Gastrocnemius medialis (tissue), 4 donors: Measurements from ENCODE around the gene RBMS3. TPM values are rescaled to one million over a fixed set of nuclear protein-coding genes. Genes with fewer than 3 reads are reported as not detected.
"Not testable (repeated sequence)": the region's sequence is repeated elsewhere in the genome, so short reads cannot be mapped to it uniquely, and the experiment has no call there.

Experiments
- ATAC-seq, 2 donors: fragments of 150-250 bp; one replicate each; pipeline ENCODE4 v1.9.1; 2016
- DNase-seq, 2 donors: peaks; one replicate each; pipeline ENCODE4 v3.0.0-alpha.2; 2019
- H3K27ac ChIP-seq, 4 donors: fragments of 200-600 bp; sonication (generic); 1 replicate in 1 of 4; 2 replicates in 3 of 4; pipeline ENCODE4 v1.5.1; 2016 to 2018; ENCODE audit warnings: mild to moderate bottlenecking in 2 of 4, moderate library complexity in 1 of 4
- H3K27me3 ChIP-seq, 3 donors: fragments of 200-600 bp; sonication (generic) in 2 of 3; 1 replicate in 1 of 3; 2 replicates in 2 of 3; pipeline versions ENCODE4 v1.5.1 to v1.6.0; 2016 to 2019; ENCODE audit warnings: mild to moderate bottlenecking in 1 of 3, moderate library complexity in 1 of 3
- H3K36me3 ChIP-seq, 2 donors: fragments of 200-600 bp; sonication (generic) in 1 of 2; one replicate each; pipeline ENCODE4 v1.5.1; 2017 to 2018
- H3K4me1 ChIP-seq, 2 donors: fragments of 200-600 bp; sonication (generic) in 1 of 2; one replicate each; pipeline ENCODE4 v1.5.1; 2016 to 2017; ENCODE audit warnings: mild to moderate bottlenecking in 2 of 2
- H3K4me3 ChIP-seq, 4 donors: fragments of 200-600 bp; sonication (generic) in 3 of 4; 1 replicate in 1 of 4; 2 replicates in 3 of 4; pipeline ENCODE4 v1.5.1; 2016 to 2019; ENCODE audit warnings: mild to moderate bottlenecking in 2 of 4
- H3K9me3 ChIP-seq, 3 donors: fragments of 200-600 bp; sonication (generic) in 2 of 3; 1 replicate in 1 of 3; 2 replicates in 2 of 3; pipeline ENCODE4 v1.5.1; 2016 to 2019
- POLR2A ChIP-seq, 2 donors: fragments of 450-650 bp; IDR thresholded peaks; one replicate each; pipeline ENCODE4 v1.6.1; 2017; ENCODE audit warnings: antibody characterized with exemption in 2 of 2, mild to moderate bottlenecking in 2 of 2, moderate library complexity in 2 of 2
- in situ Hi-C, 4 donors: fragments of 200-750 bp; cut with MboI; loops; one replicate each; pipeline versions ENCODE4 v1.15.0 to v1.8.0; 2017; ENCODE audit warnings: low sequenced_read_pairs in 4 of 4
- intact Hi-C: fragments of 100-400 bp; cut with DNase I; formaldehyde crosslinking; loops from one replicate; pipeline ENCODE4 v1.15.1; 2023; ENCODE audit warnings: low total_unique reads
- total RNA-seq, 4 donors: library from RNA; depleted of rRNA; stranded (reverse); fragments of >200 nt; gene quantifications; one replicate each; pipeline versions ENCODE4 v1.1.0 to v1.2.3, GENCODE V29; 2016
- TF ChIP-seq, protein P1 (sequence below), 5 experiments: fragments of 450-650 bp in 3 of 5; fragments of 200-600 bp in 2 of 5; sonication (generic) in 2 of 5; IDR thresholded peaks in 4 of 5; conservative IDR thresholded peaks in 1 of 5; 1 replicate in 4 of 5; 2 replicates in 1 of 5; pipeline ENCODE4 v1.5.1; 2016 to 2019; ENCODE audit warnings: antibody characterized with exemption in 5 of 5, mild to moderate bottlenecking in 3 of 5, moderate library complexity in 3 of 5

The RBMS3 gene
- total RNA-seq, 4 donors from 2014 or later: 16.1 to 38.8 (median 22.7) TPM

- H3K4me1 ChIP-seq: peaks cover 22 to 38% of the 10 kb centered on the region in 2 donors
- H3K9me3 ChIP-seq: no peaks in the 10 kb centered on the region
- in situ Hi-C loops (no loop called here), intact Hi-C loops (no loop called here)
- DNase-seq: no peak
- H3K27ac ChIP-seq: no peak overlapping the region
- H3K27me3 ChIP-seq: no peaks in the 10 kb centered on the region
- TF ChIP-seq, protein P1, sequence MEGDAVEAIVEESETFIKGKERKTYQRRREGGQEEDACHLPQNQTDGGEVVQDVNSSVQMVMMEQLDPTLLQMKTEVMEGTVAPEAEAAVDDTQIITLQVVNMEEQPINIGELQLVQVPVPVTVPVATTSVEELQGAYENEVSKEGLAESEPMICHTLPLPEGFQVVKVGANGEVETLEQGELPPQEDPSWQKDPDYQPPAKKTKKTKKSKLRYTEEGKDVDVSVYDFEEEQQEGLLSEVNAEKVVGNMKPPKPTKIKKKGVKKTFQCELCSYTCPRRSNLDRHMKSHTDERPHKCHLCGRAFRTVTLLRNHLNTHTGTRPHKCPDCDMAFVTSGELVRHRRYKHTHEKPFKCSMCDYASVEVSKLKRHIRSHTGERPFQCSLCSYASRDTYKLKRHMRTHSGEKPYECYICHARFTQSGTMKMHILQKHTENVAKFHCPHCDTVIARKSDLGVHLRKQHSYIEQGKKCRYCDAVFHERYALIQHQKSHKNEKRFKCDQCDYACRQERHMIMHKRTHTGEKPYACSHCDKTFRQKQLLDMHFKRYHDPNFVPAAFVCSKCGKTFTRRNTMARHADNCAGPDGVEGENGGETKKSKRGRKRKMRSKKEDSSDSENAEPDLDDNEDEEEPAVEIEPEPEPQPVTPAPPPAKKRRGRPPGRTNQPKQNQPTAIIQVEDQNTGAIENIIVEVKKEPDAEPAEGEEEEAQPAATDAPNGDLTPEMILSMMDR (IDR thresholded peaks at IDR 0.05 in 4 of 5, conservative IDR thresholded peaks at IDR 0.05 in 1 of 5): no peak
- TF ChIP-seq POLR2A (IDR thresholded peaks at IDR 0.05): no peak
- H3K4me3 ChIP-seq: no peak overlapping the region
- no peak for ATAC-seq
- no peaks in the 10 kb centered on the region for H3K36me3 ChIP-seq
These were observed 68.2 kb downstream of the RBMS3 start for GRCh38 chr3:29349049-29349448.

DNA sequence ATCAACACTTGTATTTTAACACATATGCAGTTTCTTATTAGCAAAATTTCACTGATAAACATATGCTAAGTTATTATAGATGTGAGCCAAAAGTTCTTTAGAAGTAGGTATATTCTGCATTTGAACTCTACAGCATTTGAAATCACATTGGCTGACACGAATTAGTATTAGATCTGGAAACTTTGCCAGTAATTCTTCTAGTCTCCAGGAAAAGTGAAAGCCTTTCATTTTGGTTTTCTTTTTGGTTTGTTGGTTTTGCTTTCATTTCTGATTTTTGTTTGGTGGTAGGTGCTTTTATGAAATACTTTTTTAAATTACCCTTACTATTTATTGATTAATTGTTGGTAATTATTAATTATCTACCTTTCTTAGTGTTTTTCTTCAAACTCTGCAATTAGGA is 72.9 kb downstream of the RBMS3 start:
- DNase-seq (no peak), ATAC-seq (no peak)
- H3K4me1 ChIP-seq: peaks cover 20 to 25% of the 10 kb centered on the region in 2 donors
- TF ChIP-seq, protein P1 (IDR thresholded peaks at IDR 0.05 in 4 of 5, conservative IDR thresholded peaks at IDR 0.05 in 1 of 5): no peak
- TF ChIP-seq POLR2A (IDR thresholded peaks at IDR 0.05): no peak
- in situ Hi-C loops (no loop called here), intact Hi-C loops (no loop called here)
- H3K9me3 ChIP-seq: no peaks in the 10 kb centered on the region
- no peak overlapping the region for H3K4me3 ChIP-seq
- no peaks in the 10 kb centered on the region for H3K27me3 ChIP-seq
- H3K36me3 ChIP-seq: no peaks in the 10 kb centered on the region
- H3K27ac ChIP-seq: no peak overlapping the region

DNA sequence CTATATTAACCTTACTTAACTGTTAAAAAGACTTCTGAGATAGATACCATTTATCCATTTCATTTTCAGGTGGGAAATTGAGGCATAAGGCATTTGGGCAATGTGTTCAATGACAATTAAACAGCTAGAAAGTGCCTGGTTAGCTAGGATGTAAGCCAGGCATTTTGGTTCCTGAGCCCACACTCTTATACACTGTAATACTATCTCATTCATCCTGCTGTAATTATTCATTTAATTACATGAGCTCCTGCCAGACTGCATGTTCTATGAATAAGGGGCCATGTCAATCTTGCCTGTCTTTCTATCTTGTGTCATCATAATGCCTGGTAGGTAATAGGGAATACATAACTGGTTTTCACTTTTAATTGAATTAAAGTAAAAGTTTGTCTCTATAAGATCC is 74.0 kb downstream of the RBMS3 start:
- TF ChIP-seq, protein P1 (IDR thresholded peaks at IDR 0.05 in 4 of 5, conservative IDR thresholded peaks at IDR 0.05 in 1 of 5): no peak
- no peak for TF ChIP-seq POLR2A (IDR thresholded peaks at IDR 0.05)
- Histone ChIP-seq H3K27ac (no peak overlapping the region), H3K36me3 (no peaks in the 10 kb centered on the region), H3K27me3 (no peaks in the 10 kb centered on the region), H3K4me3 (no peak overlapping the region), H3K9me3 (no peaks in the 10 kb centered on the region), H3K4me1 (peaks cover 20 to 24% of the 10 kb centered on the region in 2 donors)
- in situ Hi-C loops (no loop called here), intact Hi-C loops (no loop called here)
- DNase-seq: no peak
- ATAC-seq: no peak

GRCh38 chr3:29356062-29356461 is 75.2 kb downstream of the RBMS3 start:
- intact Hi-C loops: no loop called here
- no peaks in the 10 kb centered on the region for H3K9me3 ChIP-seq
- H3K4me1 ChIP-seq: peaks cover 20 to 24% of the 10 kb centered on the region in 2 donors
- H3K36me3 ChIP-seq: no peaks in the 10 kb centered on the region
- H3K27me3 ChIP-seq: no peaks in the 10 kb centered on the region
- TF ChIP-seq, protein P1 (IDR thresholded peaks at IDR 0.05 in 4 of 5, conservative IDR thresholded peaks at IDR 0.05 in 1 of 5): no peak
- no peak for TF ChIP-seq POLR2A (IDR thresholded peaks at IDR 0.05)
- in situ Hi-C loops: no loop called here
- no peak overlapping the region for H3K4me3 ChIP-seq
- H3K27ac ChIP-seq: no peak overlapping the region
- ATAC-seq (no peak), DNase-seq (no peak)

DNA sequence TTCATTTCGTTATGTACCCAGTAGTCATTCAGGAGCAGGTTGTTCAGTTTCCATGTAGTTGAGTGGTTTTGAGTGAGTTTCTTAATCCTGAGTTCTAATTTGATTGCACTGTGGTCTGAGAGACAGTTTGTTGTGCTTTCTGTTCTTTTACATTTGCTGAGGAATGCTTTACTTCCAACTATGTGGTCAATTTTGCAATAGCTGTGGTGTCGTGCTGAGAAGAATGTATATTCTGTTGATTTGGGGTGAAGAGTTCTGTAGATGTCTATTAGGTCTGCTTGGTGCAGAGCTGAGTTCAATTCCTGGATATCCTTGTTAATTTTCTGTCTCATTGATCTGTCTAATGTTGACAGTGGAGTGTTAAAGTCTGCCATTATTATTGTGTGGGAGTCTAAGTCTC is 79.4 kb downstream of the RBMS3 start:
- H3K4me1 ChIP-seq: peaks cover 5 to 17% of the 10 kb centered on the region in 2 donors
- H3K4me3 ChIP-seq, in situ Hi-C loops, ATAC-seq, H3K9me3 ChIP-seq, H3K36me3 ChIP-seq, DNase-seq, H3K27me3 ChIP-seq, intact Hi-C loops, H3K27ac ChIP-seq: not testable (repeated sequence)
